HG03159 (cell line): ENCODE data around the gene ARHGEF37.
"Not testable (repeated sequence)": the region's sequence is repeated elsewhere in the genome, so short reads cannot be mapped to it uniquely, and the experiment has no call there.

Source experiments
- ATAC-seq: cut with Tn5 transposase; IDR thresholded peaks from one replicate; pipeline ENCODE4 v1.9.1; 2021; ENCODE audit warnings: mild to moderate bottlenecking, moderate library complexity; ENCODE audit not compliant: unreplicated experiment

Gene ARHGEF37

DNA sequence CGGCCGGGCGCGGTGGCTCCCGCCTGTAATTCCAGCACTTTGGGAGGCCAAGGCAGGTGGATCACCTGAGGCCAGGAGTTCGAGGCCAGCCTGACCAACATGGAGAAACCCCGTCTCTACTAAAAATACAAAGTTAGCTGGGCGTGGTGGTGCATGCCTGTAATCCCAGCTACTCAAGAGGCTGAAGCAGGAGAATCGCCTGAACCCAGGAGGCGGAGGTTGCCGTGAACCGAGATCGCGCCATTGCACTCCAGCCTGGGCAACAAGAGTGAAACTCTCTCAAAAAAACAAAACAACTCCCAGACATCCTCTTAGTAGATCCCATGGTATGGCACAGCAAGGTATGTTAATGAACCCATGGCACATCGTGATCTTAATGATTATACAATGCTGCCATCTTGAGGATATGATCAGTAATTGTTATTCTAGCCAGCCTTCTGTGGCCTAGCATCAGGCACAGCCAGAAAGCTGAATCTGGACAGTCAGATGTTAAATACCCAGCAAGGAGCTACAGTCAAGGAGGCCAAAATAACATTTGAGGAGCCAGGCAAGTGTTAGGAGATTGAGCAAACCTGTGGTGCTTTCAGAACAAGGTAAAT, 16.7 kb upstream of the ARHGEF37 start:
- ATAC-seq, result peak; percentile 91

GRCh38 chr5:149567226-149567625, 14.1 kb upstream of the ARHGEF37 start:
- ATAC-seq, result no peak

- no peak for ATAC-seq
Measured at GRCh38 chr5:149572170-149572569, 9.1 kb upstream of the ARHGEF37 start.

DNA sequence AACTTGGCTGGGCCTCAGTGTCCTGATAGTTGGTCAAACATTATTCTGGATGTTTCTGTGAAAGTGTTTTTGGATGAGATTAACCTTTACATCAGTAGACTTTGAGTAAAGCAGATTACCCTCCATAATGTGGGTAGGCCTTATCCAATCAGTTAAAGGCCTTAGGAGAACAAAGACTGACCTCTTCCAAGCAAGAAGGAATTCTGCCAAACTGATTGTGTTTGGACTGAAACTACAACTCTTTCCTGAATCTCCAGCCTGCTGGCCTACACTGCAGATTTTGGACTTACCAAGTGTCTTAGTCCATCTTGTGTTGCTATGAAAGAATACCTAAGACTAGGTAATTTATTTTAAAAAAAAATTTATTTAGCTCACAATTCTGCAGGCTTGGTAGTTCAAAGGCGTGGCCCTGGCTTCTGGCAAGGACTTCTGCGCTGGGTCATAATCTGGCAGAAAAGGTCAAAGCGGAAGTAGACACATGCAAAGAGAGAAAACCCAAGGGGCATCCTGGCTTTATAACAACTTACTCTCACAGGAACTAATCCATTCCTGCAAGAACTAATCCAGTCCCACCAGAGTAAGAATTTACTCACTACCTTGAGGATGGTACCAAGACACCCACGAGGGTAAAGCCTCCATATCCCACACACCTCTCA, 8.6 kb upstream of the ARHGEF37 start:
- no peak for ATAC-seq

DNA sequence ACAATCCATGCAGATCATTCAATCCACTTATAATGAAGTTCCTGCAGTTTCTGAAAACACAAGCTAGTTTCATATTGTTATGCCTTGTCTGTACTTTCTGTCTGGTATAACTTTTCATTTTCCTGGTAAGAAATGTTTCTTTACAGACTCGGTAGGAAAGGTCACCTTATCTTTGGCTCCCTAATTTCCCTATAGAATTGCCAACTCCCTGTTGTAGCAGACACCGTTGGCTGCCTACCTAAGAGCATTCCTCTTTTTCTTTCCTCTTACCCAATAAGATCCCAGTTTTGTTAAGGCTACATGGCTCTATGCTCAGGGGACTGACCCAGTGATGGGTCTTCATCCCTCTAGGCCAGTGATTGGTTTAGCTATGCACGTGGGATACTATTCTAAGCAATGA, 6.2 kb upstream of the ARHGEF37 start:
- ATAC-seq, result no peak

GRCh38 chr5:149576021-149576420, 5.3 kb upstream of the ARHGEF37 start:
- no peak for ATAC-seq

GRCh38 chr5:149578896-149579295, 2.4 kb upstream of the ARHGEF37 start:
- ATAC-seq, result no peak

DNA sequence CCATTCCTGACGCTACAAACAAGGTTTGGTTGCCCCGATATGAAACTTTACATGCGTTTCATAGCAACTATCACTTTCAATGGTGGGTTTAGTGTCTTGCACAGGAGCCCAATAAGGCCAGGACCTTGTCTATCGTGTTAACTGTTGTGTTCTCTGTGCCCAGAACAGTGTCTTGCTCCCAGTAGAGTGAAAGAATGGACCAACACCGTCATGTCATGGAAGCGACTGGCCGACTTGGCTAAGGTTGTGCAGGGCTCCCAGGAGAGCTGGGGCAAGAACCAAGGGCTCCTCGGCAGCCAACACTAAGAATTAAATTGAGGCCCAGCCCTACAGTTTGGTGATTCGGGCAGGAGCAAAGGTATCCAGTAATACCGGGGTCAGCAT, 498 bp upstream of the ARHGEF37 start:
- no peak for ATAC-seq

DNA sequence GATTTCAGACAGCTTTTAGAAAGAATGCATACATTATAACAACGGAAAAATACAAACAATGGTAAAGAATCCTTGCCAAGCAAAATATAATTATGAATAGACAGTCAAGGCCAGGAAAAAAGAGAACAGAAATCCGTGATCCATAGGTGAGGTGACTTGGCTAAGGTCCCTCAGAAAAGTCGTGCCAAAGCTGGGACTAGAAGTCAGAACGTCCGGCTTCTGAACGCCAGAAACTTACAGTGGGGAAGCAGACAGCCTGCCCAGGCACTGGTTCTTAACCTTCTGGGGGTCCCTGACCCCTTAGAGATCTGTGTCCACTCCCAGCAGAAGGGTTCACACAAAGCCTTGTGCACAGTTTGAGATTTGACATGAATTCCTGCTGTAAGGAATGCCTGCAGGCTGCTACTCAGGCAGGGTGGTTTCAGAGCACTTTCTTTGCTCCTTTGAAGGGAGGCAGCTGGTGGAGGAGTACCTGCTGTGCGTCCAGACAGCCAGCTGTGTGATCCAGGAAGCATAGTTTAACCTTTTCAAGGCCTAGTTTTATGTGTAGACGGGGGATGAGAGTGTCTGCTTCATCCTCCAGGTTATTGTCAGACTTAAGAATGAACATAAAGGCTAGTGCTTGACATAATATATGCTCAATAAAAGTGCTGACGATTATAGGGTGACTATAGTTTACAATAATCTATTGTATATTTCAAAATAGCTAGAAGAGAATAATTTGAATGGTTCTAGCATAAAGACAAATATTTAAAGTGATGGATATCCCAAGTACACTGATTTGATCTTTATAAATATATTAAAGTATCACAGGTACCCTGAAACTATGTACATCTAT, 852 bp downstream of the ARHGEF37 start:
- ATAC-seq, result no peak

DNA sequence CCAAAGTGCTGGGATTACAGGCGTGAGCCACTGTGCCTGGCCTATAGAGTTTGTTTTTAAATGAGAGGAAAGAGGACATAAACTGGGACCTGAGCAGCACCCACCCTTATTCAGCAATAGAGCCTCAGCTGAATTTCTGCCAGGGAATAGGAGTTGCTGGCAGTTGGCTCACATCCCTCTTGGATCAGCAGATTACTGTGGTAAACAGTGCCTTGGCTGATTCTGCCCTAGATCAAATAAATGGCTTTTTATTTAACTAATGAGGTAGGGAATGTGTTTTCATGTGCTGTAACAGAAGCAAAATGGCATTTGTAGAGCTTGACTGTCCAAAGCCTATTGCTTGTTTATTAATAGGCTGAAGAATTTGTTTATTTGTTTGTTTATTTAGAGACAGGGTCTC, 2.1 kb downstream of the ARHGEF37 start:
- no peak for ATAC-seq

DNA sequence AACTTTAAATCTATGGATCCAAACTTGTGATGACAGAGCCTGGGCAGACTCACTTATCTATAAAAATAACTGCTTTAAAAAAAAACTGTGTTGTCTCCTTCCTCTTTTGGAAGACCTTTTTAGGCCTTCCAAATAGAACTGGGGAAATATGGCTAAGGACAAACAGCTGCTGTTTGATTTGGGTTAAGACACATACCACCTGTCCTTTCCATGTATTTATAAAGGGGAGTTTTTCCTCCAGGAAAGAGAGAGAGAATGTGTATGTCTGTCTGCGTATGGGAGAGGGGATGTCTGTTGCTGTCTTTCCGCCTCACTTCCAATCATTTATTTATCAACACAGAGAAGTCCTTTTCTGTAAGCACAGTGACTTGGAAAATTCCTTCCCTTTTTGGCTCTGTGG, 2.8 kb downstream of the ARHGEF37 start:
- ATAC-seq, result no peak

DNA sequence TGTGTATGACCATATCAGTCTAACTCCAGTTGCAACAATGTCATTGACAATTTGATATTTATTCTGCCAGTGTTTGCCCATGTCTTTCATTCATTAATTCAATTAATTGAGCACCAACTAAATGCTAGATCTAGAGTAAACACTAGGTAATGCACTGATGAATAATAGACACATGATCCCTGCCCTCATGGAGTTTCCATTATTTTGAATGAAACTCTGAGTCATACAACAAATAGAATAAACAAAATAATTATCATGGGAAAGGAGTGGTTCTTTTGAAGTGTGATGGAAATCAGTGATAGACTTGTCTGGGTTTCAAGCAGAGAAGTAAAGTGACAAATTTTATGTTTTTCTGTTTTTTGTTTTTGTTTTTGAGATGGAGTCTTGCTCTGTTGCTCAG, 4.6 kb downstream of the ARHGEF37 start:
- no peak for ATAC-seq

GRCh38 chr5:149586708-149587318, 5.5 kb downstream of the ARHGEF37 start:
- ATAC-seq, result no peak

GRCh38 chr5:149588936-149589335, 7.6 kb downstream of the ARHGEF37 start:
- ATAC-seq, result no peak

DNA sequence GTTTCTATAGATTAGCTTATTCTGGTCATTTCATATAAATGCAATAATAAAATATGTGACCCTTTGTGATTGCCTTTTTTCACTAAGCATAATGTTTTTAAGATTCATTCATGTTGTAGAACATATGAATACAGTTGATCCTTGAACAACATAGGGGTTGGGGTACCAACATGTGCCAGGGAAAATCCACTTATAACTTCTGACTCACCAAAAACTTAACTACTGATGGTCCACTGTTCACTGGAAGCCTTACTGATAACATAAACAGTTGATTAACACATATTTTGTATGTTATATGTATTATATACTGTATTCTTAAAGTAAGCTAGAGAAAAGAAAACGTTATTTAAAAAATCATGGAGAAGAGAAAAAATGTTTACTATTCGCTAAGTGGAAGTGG, 12.1 kb downstream of the ARHGEF37 start:
- no peak for ATAC-seq

- ATAC-seq, result no peak
Measured at GRCh38 chr5:149594206-149594895, 13.1 kb downstream of the ARHGEF37 start.

DNA sequence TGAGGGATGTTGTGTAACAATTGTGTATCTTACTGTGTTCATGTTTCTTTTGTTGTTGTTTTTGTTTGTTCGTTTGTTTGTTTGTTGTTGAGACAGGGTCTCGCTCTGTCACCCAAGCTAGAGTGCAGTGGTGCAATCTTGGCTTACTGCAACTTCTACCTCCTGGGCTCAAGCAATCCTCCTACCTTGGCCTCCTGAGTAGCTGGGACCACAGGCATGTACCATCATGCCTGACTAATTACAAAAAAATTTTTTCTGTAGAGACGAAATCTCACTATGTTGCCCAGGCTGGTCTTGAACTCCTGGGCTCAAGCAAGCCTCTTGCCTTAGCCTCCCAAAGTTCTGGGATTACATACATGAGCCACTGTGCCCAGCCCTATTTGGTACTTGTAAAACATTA, 13.8 kb downstream of the ARHGEF37 start:
- ATAC-seq, result not testable (repeated sequence)

- no peak for ATAC-seq
Measured at GRCh38 chr5:149596712-149597111, 15.4 kb downstream of the ARHGEF37 start.

GRCh38 chr5:149597618-149598017, 16.3 kb downstream of the ARHGEF37 start:
- ATAC-seq, result no peak

DNA sequence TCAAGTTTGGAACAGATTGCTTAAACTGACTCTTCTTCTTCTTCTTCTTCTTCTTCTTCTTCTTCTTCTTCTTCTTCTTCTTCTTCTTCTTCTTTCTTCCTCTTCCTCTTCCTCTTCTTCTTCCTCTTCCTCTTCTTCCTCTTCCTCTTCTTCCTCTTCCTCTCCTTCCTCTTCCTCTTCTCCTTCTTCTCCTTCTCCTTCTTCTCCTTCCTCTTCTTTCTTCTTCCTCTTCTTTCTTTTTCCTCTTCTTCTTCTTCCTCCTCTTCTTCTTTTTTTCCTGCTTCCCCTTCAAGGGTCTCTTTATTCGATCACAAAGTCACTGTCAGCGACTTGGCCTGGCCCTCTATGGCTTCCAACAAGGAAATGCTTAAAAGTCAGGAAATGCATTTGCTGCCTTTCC, 16.9 kb downstream of the ARHGEF37 start:
- ATAC-seq, result not testable (repeated sequence)

DNA sequence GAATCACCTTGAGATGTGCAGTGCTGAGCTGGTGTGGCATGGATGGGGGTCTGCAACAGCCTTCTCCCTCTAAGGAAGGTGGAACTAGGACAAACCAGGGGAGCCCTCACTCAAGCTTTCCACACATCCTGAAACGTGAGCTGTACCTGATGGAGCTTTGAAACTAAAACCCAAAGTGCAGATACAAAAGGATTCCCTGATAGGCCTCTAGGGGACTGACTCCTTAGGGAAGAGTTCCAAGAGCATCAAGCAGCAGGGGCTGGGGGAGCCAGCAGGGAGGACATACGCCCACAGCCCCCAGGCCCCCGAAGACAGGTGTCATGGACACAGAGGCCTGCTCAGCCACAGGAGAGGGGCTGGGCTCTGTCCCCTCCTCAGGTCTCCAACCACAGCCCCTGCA, 17.7 kb downstream of the ARHGEF37 start:
- no peak for ATAC-seq
